HG03558 (cell line): ENCODE measurements around the gene HLCS.

Experiments
- ATAC-seq: cut with Tn5 transposase; IDR thresholded peaks from one replicate; pipeline ENCODE4 v1.9.1; 2021; ENCODE audit warnings: moderate number of reproducible peaks; ENCODE audit not compliant: unreplicated experiment; ENCODE audit errors: extremely low read depth

The HLCS gene

DNA sequence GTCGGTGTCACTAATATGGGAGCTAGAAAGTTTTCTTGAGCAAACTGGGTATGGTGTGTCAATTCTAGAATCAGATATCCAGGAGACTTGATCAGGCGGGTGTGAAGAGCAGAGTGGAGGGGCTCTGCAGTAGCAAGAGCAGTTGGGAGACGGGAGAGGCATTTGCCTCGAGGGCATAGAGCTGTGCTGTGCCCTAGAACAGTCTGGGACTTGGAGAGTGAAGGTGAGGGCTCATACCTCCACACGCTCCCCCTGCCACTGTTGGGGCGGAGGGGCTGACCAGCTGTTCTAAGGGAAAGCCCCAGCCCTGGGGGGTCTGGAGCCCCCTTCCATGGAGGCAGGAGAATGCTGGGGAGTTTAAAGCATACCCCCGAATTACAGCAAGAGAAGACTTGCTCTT lies 233.7 kb downstream of the HLCS start:
- no peak for ATAC-seq

- ATAC-seq = no peak
Measured at GRCh38 chr21:36732217-36732616, 234.3 kb downstream of the HLCS start.

DNA sequence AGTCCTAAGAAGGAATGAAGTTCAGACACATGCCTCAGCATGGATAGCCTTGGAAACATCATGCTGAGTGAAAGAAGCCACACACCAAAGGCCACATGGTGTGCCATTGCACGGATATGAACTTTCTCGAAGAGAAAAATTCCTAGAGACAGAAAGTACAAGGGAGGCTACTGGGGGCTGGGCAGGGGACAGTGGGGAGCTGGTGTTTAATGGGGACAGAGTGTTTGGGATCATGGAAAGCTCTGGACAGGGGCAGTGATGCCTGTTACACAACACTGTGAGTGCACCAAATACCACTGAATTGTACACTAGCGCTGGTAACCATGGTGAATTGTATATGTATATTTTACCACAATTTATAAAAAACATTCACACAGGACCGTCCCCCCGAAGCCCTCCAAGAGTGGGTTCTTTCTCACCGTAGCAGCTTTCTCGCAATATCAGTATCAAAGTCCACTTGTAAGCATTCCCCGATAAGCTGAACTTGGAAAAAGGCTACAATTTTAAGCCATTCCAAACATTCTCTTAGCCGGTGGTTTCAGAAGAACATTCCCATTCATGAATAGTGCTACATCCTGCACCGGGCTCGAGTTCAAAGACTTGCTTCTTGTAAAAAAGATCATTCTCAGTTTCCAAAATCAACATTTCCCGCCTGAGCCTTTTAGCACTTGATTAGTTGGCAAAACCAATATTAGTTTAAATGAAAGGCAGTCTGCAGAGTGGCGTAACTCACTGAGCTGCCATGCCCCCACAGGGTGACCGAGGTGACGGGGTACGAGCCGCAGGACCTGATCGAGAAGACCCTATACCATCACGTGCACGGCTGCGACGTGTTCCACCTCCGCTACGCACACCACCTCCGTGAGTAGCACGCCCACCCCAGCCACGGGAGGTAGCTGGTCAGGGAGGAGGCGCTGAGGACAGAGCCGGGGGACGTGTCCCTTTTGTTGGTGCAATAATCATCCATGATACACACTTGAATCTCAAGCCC lies 235.9 kb downstream of the HLCS start:
- ATAC-seq = no peak

- ATAC-seq = no peak
Measured at GRCh38 chr21:36729310-36729970, 237.0 kb downstream of the HLCS start.

- ATAC-seq = no peak
Measured at GRCh38 chr21:36728371-36729111, 237.9 kb downstream of the HLCS start.

DNA sequence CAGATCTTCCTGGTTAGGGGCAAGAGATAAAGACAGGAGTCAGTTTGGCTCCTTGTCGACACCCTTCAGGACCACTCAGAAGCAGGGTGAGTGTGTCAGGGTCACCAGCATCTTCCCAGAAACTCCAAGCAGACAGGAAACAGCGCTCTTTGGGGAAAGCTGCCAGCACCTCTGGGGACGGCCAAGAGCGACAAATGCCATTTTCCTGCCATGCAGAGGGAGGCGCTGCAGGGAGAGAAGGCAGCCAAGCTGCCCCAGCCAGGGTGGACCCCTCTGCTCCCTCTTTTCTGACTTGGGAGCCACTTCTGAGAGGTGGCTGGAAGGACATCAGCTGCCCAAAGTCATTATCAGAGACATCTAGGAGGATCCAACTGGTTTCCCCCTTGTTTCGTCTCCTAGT lies 238.6 kb downstream of the HLCS start:
- no peak for ATAC-seq

DNA sequence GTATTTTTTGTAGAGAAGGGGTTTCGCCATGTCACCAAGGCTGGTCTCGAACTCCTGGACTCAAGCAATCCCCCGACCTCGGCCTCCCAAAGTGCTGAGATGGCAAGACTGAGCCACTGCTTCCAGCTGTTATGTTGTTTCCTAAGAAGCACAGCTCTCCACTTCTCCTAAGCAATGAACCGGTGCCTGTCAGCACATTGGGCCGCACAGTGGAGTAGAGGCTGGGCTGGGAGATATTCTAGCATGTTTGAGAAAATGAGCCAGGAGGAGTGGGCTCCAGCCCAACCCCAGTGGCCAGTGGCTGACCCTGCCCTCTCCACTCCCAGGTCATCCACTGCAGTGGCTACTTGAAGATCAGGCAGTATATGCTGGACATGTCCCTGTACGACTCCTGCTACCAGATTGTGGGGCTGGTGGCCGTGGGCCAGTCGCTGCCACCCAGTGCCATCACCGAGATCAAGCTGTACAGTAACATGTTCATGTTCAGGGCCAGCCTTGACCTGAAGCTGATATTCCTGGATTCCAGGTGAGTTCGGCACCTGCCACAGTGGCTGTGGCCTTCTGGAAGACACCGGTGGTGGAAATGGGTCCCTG lies 240.6 kb downstream of the HLCS start:
- ATAC-seq = no peak

DNA sequence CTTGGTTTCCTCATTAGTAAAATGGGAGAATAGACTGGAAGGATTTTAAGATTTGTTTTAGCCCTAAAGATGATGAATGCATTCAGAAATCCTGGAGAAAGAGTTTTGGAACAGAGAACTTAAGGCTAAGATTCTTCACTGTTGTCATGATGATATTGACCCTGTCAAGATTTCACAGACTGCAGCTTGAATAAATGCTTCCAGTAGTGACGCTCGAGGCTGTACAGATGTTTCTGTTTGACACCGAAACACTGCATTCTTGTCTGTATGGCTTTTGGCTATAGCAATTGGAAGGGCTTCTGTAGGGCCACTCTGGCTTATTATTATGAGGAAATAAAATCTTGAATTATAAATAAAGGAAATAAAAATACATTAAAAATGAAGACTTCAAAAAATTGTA lies 241.8 kb downstream of the HLCS start:
- no peak for ATAC-seq

DNA sequence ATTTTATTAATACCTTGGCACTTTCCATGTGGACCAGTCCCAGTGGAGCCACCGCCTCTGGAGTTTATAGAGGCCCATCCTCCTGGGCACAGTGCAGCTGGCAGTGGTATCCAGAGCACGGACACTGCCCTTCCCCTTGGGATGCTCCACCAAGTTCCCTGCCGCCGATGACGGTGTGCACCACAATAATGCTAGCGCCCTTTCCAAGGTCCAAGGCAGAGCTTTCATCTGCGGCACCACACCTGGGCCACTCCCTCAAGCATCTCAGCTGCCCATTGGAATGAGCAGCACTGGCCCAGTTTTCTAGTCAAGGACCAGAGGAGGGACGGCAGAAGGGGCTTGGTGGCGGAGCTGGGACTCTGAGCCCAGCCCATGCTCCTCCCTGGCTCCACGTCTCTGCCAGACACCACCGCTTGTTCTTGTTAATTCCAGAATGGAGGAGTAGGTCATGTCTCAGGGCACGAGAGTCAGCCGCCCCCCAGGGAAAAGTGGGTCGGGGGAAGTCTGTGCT lies 243.0 kb downstream of the HLCS start:
- no peak for ATAC-seq

- ATAC-seq = no peak
Measured at GRCh38 chr21:36722370-36723368, 243.8 kb downstream of the HLCS start.

- ATAC-seq = no peak
Measured at GRCh38 chr21:36721817-36722216, 244.7 kb downstream of the HLCS start.

- ATAC-seq = no peak
Measured at GRCh38 chr21:36719614-36720013, 246.9 kb downstream of the HLCS start.

- ATAC-seq = no peak
Measured at GRCh38 chr21:36718951-36719501, 247.4 kb downstream of the HLCS start.

GRCh38 chr21:36717976-36718375 lies 248.5 kb downstream of the HLCS start:
- ATAC-seq = no peak

GRCh38 chr21:36716836-36717235 lies 249.6 kb downstream of the HLCS start:
- no peak for ATAC-seq

GRCh38 chr21:36716387-36716786 lies 250.1 kb downstream of the HLCS start:
- no peak for ATAC-seq

GRCh38 chr21:36713746-36714145 lies 252.7 kb downstream of the HLCS start:
- ATAC-seq = no peak

DNA sequence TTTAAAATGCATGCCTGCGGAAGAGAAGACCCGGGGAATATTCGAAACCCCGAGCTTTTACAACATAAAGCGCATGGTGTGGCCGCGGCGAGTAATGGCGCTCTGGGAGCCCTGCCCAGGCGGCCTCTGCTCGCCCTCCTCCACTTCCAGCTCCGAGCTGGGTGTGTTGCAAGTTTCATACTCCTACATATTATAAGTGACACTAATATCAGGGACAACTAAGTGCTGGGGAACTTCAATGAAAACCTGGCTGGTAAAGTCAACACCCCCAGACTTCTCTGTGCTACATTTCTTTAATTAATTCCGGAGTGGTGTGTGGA lies 255.8 kb downstream of the HLCS start:
- ATAC-seq = no peak
